B cell (primary cell): ENCODE results near the gene CRLF2. TPM values are rescaled to one million over a fixed set of nuclear protein-coding genes. Genes with fewer than 3 reads are reported as not detected.

ENCODE experiments used
- ATAC-seq: fragments of 200-7000 bp; cut with Tn5 transposase; one replicate; pipeline ENCODE4 v1.10.0; 2021; ENCODE audit warnings: low read depth, mild to moderate bottlenecking, moderate number of reproducible peaks, moderate library complexity
- CTCF ChIA-PET: fragments of 350-600 bp; sonication (Branson Sonifier 250); formaldehyde crosslinking; loops from one replicate; lab custom pipeline; 2021; ENCODE audit warnings: antibody characterized with exemption, inconsistent platforms; lab: Charles Lee
- POLR2A ChIA-PET: fragments of 350-600 bp; sonication (Branson Sonifier 250); formaldehyde crosslinking; loops from one replicate; lab custom pipeline; 2021; ENCODE audit warnings: antibody characterized with exemption; lab: Charles Lee
- DNase-seq: peaks from one replicate; pipeline ENCODE4 v3.0.0; 2013
- H2AFZ ChIP-seq: 2 replicates; pipeline ENCODE4 v1.6.1; 2012; ENCODE audit warnings: mild to moderate bottlenecking, low read depth, low read length; ENCODE audit not compliant: insufficient read depth, poor library complexity, severe bottlenecking
- H3K27ac ChIP-seq, 2 donors: 1 replicate in 1 of 2; 2 replicates in 1 of 2; pipeline ENCODE4 v1.5.1; 2012 to 2013; ENCODE audit warnings: low read length in 2 of 2, mild to moderate bottlenecking in 2 of 2, moderate library complexity in 1 of 2
- H3K27me3 ChIP-seq, 4 experiments: fragments of 200-600 bp in 1 of 4; sonication (generic) in 1 of 4; replicated peaks in 1 of 4; 1 replicate in 2 of 4; 2 replicates in 2 of 4; pipeline versions ENCODE4 v1.6.1 to v1.7.0; 2013 to 2016; ENCODE audit warnings: low read length in 3 of 4, mild to moderate bottlenecking in 2 of 4, mixed read lengths in 1 of 4, moderate library complexity in 1 of 4; ENCODE audit not compliant: insufficient read depth in 4 of 4, control insufficient read depth in 3 of 4; ENCODE audit errors: control extremely low read depth in 1 of 4
- H3K36me3 ChIP-seq, 2 experiments: replicated peaks in 1 of 2; 1 replicate in 1 of 2; 2 replicates in 1 of 2; pipeline versions ENCODE4 v1.6.1 to v1.7.1; 2013; ENCODE audit warnings: low read length in 1 of 2; ENCODE audit not compliant: insufficient read depth in 2 of 2, control insufficient read depth in 1 of 2; ENCODE audit errors: control extremely low read depth in 1 of 2, extremely low read depth in 1 of 2
- H3K4me1 ChIP-seq, 2 donors: fragments of 200-600 bp in 1 of 2; sonication (generic) in 1 of 2; 1 replicate in 1 of 2; 2 replicates in 1 of 2; pipeline versions ENCODE4 v1.5.1 to v1.6.1; 2013 to 2017; ENCODE audit warnings: low read length in 2 of 2; ENCODE audit not compliant: control insufficient read depth in 2 of 2, insufficient read depth in 2 of 2
- H3K4me2 ChIP-seq: replicated peaks from 2 replicates; pipeline ENCODE3; 2012; ENCODE audit warnings: mild to moderate bottlenecking, low read depth, low read length; ENCODE audit not compliant: poor library complexity, severe bottlenecking
- H3K4me3 ChIP-seq, 5 experiments: fragments of 200-600 bp in 1 of 5; sonication (generic) in 1 of 5; 1 replicate in 3 of 5; 2 replicates in 2 of 5; pipeline versions ENCODE4 v1.5.1 to v1.7.0; 2011 to 2016; ENCODE audit warnings: low read length in 4 of 5, mild to moderate bottlenecking in 4 of 5, low read depth in 2 of 5, control low read depth in 1 of 5, moderate library complexity in 1 of 5; ENCODE audit not compliant: insufficient read depth in 1 of 5; ENCODE audit errors: control extremely low read depth in 1 of 5, extremely low read depth in 1 of 5
- H3K79me2 ChIP-seq: fragments of 200-600 bp; sonication (generic); one replicate; pipeline ENCODE4 v1.6.0; 2016; ENCODE audit warnings: low read length; ENCODE audit not compliant: control insufficient read depth, insufficient read depth
- H3K9ac ChIP-seq: fragments of 200-600 bp; sonication (generic); 2 replicates; pipeline ENCODE4 v1.6.1; 2017; ENCODE audit warnings: mild to moderate bottlenecking, low read length, moderate library complexity
- H3K9me3 ChIP-seq, 3 donors: one replicate each; pipeline versions ENCODE4 v1.6.1 to v1.7.1; 2013; ENCODE audit warnings: low read length in 2 of 3; ENCODE audit not compliant: control insufficient read depth in 2 of 3, insufficient read depth in 1 of 3; ENCODE audit errors: control extremely low read depth in 1 of 3
- H4K20me1 ChIP-seq: 2 replicates; pipeline ENCODE4 v1.6.0; 2012; ENCODE audit warnings: mild to moderate bottlenecking, low read length; ENCODE audit not compliant: insufficient read depth, control insufficient read depth, poor library complexity, severe bottlenecking
- H3K27ac Mint-ChIP-seq: one replicate; pipeline ENCODE4 v1.8.0; 2021; ENCODE audit warnings: mixed read lengths
- H3K27me3 Mint-ChIP-seq: one replicate; pipeline ENCODE4 v1.8.0; 2021; ENCODE audit warnings: mixed read lengths
- H3K4me1 Mint-ChIP-seq: one replicate; pipeline ENCODE4 v1.8.0; 2021; ENCODE audit warnings: mixed read lengths
- H3K4me3 Mint-ChIP-seq: one replicate; pipeline ENCODE4 v1.8.0; 2021; ENCODE audit warnings: mixed read lengths
- H3K9me3 Mint-ChIP-seq: one replicate; pipeline ENCODE4 v1.8.0; 2022; ENCODE audit warnings: mixed read lengths; ENCODE audit not compliant: insufficient read depth
- CTCF ChIP-seq: fragments of 200-600 bp; IDR thresholded peaks from one replicate; pipeline ENCODE4 v1.8.0; 2022; ENCODE audit warnings: antibody characterized with exemption, mild to moderate bottlenecking
- EZH2 ChIP-seq: IDR thresholded peaks from 2 replicates; pipeline ENCODE4 v1.6.1; 2012; ENCODE audit warnings: borderline replicate concordance, low read depth, mild to moderate bottlenecking, moderate library complexity, low read length; ENCODE audit not compliant: insufficient read depth, poor library complexity, severe bottlenecking
- WGBS: methylation state at CpG from one replicate; pipeline ENCODE4 v1.1.5; 2013; ENCODE audit warnings: missing lambda C conversion rate; ENCODE audit not compliant: insufficient coverage; 5-methylcytosine and 5-hydroxymethylcytosine counted together
- intact Hi-C: fragments of 100-400 bp; cut with micrococcal nuclease; formaldehyde crosslinking; loops from one replicate; pipeline ENCODE4 v1.10.0; 2022
- polyA plus RNA-seq: library from polyadenylated mRNA; depleted of rRNA; stranded (reverse); fragments of >200 nt; gene quantifications from 2 replicates; pipeline ENCODE4 v1.2.3, GENCODE V29; 2012
- total RNA-seq, 2 donors: library from RNA; stranded (reverse); fragments of 120-200 nt in 1 of 2; gene quantifications; 1 replicate in 1 of 2; 2 replicates in 1 of 2; pipeline versions ENCODE4 v1.2.3 to v1.2.4, GENCODE V29; 2013 to 2022

The CRLF2 gene
- total and polyA plus RNA-seq, 2 donors (not counting 1 experiment from before 2014, with no cell fraction given), result not detected

- Histone ChIP-seq H3K79me2 (no peaks in the 10 kb centered on the region), H3K36me3 (no peaks in the 10 kb centered on the region), H4K20me1 (no peaks in the 10 kb centered on the region), H3K27ac (no peak overlapping the region), H3K4me3 (no peak overlapping the region), H2AFZ (no peak overlapping the region), H3K4me2 (no peak overlapping the region), H3K4me1 (peaks cover 19 to 30% of the 10 kb centered on the region in 2 donors), H3K27me3 (no peaks in the 10 kb centered on the region), H3K9ac (no peak overlapping the region), H3K9me3 (peaks cover 0 to 19% (median 0%) of the 10 kb centered on the region in 3 donors)
- ATAC-seq, result no peak
- Mint-ChIP-seq H3K4me3 (no peak overlapping the region), H3K27ac (no peak overlapping the region), H3K4me1 (peaks cover 24% of the 10 kb centered on the region), H3K9me3 (no peaks in the 10 kb centered on the region), H3K27me3 (peaks cover 13% of the 10 kb centered on the region)
- 100% methylated on average over 1 of the region's 1 CpG for WGBS
- intact Hi-C loops, result no loop called here
- TF ChIP-seq EZH2 (no peak), CTCF (no peak)
- ChIA-PET POLR2A (no interaction called here), CTCF (no interaction called here)
- DNase-seq, result no peak
Observed at GRCh38 chrX:1210844-1211243, 1.6 kb downstream of the CRLF2 start.

GRCh38 chrX:1207496-1208025 is 4.9 kb downstream of the CRLF2 start:
- Histone ChIP-seq H3K9me3 (peaks cover 0 to 6% (median 0%) of the 10 kb centered on the region in 3 donors), H2AFZ (no peak overlapping the region), H3K4me3 (no peak overlapping the region), H4K20me1 (no peaks in the 10 kb centered on the region), H3K36me3 (no peaks in the 10 kb centered on the region), H3K9ac (no peak overlapping the region), H3K4me2 (no peak overlapping the region), H3K4me1 (peaks cover 13 to 20% of the 10 kb centered on the region in 2 donors), H3K27me3 (no peaks in the 10 kb centered on the region), H3K27ac (no peak overlapping the region), H3K79me2 (no peaks in the 10 kb centered on the region)
- H3K27ac Mint-ChIP-seq, result no peak overlapping the region
- ATAC-seq (no peak), DNase-seq (no peak)
- ChIA-PET CTCF (no interaction called here), POLR2A (no interaction called here)
- no peak overlapping the region for H3K4me3 Mint-ChIP-seq
- H3K9me3 Mint-ChIP-seq, result no peaks in the 10 kb centered on the region
- 61% methylated on average over 9 of the region's 15 CpGs for WGBS
- H3K27me3 Mint-ChIP-seq, result peaks cover 12% of the 10 kb centered on the region
- intact Hi-C loops, result loop anchor here (2.0 kb wide), 1 partner anchor 39 kb away; no protein-coding TSS in a partner anchor
- TF ChIP-seq EZH2 (no peak), CTCF (no peak)
- peaks cover 22% of the 10 kb centered on the region for H3K4me1 Mint-ChIP-seq
